ENCODE data around the gene WNK2.

- TF ChIP-seq CTCF (IDR thresholded peaks at IDR 0.05), result no peak
- no peak for TF ChIP-seq POLR2A (IDR thresholded peaks at IDR 0.05)
Observed at GRCh38 chr9:93234600-93234999, 50.7 kb downstream of the WNK2 start.
